SK-N-SH (cell line): Measurements from ENCODE around the gene TRIM15. TPM values are rescaled to one million over a fixed set of nuclear protein-coding genes. Genes with fewer than 3 reads are reported as not detected.

Experiments used
- CTCF ChIA-PET: fragments of 300-600, 350-600 bp; formaldehyde crosslinking; extraction: SDS; loops from one replicate; lab custom pipeline; 2021; lab: Yijun Ruan, JAX
- POLR2A ChIA-PET: fragments of 350-600 bp; sonication (Branson Sonifier 250); formaldehyde crosslinking; extraction: SDS; loops from one replicate; lab custom pipeline; 2020; ENCODE audit warnings: antibody characterized with exemption, inconsistent platforms; lab: Yijun Ruan, JAX
- DNase-seq: peaks from one replicate; pipeline ENCODE4 v3.0.0; 2012
- H2AFZ ChIP-seq: fragments of 200-600 bp; sonication (generic); 2 replicates; pipeline ENCODE4 v1.8.1; 2016; ENCODE audit warnings: antibody characterized with exemption, mild to moderate bottlenecking, low read depth
- H3F3A ChIP-seq: fragments of 200-600 bp; sonication (generic); replicated peaks from 2 replicates; pipeline ENCODE3; 2016; ENCODE audit warnings: antibody characterized with exemption, mild to moderate bottlenecking; ENCODE audit not compliant: insufficient read depth
- H3K27ac ChIP-seq, 2 experiments: fragments of 200-500 bp in 1 of 2; fragments of 200-600 bp in 1 of 2; sonication (Bioruptor generic) in 1 of 2; sonication (generic), shearing (Covaris generic) in 1 of 2; 2 replicates each; pipeline versions ENCODE4 v1.5.1 to v1.6.1; 2014 to 2016; ENCODE audit warnings: low read depth in 2 of 2, inconsistent platforms in 1 of 2, low read length in 1 of 2, mild to moderate bottlenecking in 1 of 2, mixed read lengths in 1 of 2
- H3K27me3 ChIP-seq: fragments of 200-600 bp; sonication (generic), shearing (Covaris generic); 2 replicates; pipeline ENCODE4 v1.6.1; 2016; ENCODE audit warnings: mixed run types; ENCODE audit not compliant: insufficient read depth
- H3K36me3 ChIP-seq, 2 experiments: fragments of 200-500 bp in 1 of 2; fragments of 200-600 bp in 1 of 2; sonication (Bioruptor generic) in 1 of 2; sonication (generic) in 1 of 2; replicated peaks in 1 of 2; 2 replicates each; pipeline versions ENCODE3 to v1.5.1; 2014 to 2016; ENCODE audit warnings: low read length in 1 of 2, mild to moderate bottlenecking in 1 of 2; ENCODE audit not compliant: insufficient read depth in 2 of 2, control insufficient read depth in 1 of 2
- H3K4me1 ChIP-seq, 2 experiments: fragments of 200-500 bp in 1 of 2; fragments of 200-600 bp in 1 of 2; sonication (Bioruptor generic) in 1 of 2; sonication (generic), shearing (Covaris generic) in 1 of 2; 2 replicates each; pipeline versions ENCODE4 v1.5.1 to v1.6.1; 2014 to 2016; ENCODE audit warnings: low read depth in 1 of 2, low read length in 1 of 2, mixed run types in 1 of 2; ENCODE audit not compliant: insufficient read depth in 2 of 2, control insufficient read depth in 1 of 2
- H3K4me2 ChIP-seq: fragments of 200-600 bp; sonication (generic), shearing (Covaris generic); 2 replicates; pipeline ENCODE4 v1.6.1; 2017; ENCODE audit warnings: mixed run types
- H3K4me3 ChIP-seq, 2 experiments: fragments of 200-500 bp in 1 of 2; fragments of 200-600 bp in 1 of 2; sonication (Bioruptor generic) in 1 of 2; sonication (generic), shearing (Covaris generic) in 1 of 2; 2 replicates each; pipeline versions ENCODE4 v1.5.1 to v1.8.1; 2014 to 2016; ENCODE audit warnings: low read depth in 2 of 2, inconsistent platforms in 1 of 2, low read length in 1 of 2, mild to moderate bottlenecking in 1 of 2, mixed read lengths in 1 of 2, moderate library complexity in 1 of 2
- H3K79me2 ChIP-seq: fragments of 200-600 bp; sonication (generic); 2 replicates; pipeline ENCODE4 v1.8.1; 2017; ENCODE audit warnings: mild to moderate bottlenecking; ENCODE audit not compliant: insufficient read depth
- H3K9ac ChIP-seq: fragments of 200-600 bp; sonication (generic); 2 replicates; pipeline ENCODE4 v1.6.1; 2017; ENCODE audit warnings: mixed run types
- H3K9me2 ChIP-seq: fragments of 200-600 bp; sonication (generic); 2 replicates; pipeline ENCODE4 v1.6.1; 2017; ENCODE audit warnings: mixed run types
- H3K9me3 ChIP-seq: fragments of 200-600 bp; sonication (generic); 2 replicates; pipeline ENCODE4 v1.6.1; 2017; ENCODE audit warnings: mixed run types, mild to moderate bottlenecking, moderate library complexity
- H4K20me1 ChIP-seq: fragments of 200-600 bp; sonication (generic); 2 replicates; pipeline ENCODE4 v1.6.1; 2017; ENCODE audit warnings: mild to moderate bottlenecking, mixed run types; ENCODE audit not compliant: insufficient read depth
- CTCF ChIP-seq: fragments of 200-600 bp; sonication (generic); IDR thresholded peaks from 2 replicates; pipeline ENCODE4 v1.6.1; 2017; ENCODE audit warnings: antibody characterized with exemption, mild to moderate bottlenecking, moderate library complexity
- ELF1 ChIP-seq: IDR thresholded peaks from 2 replicates; pipeline ENCODE4 v1.4.0; 2012
- EZH2phosphoT487 ChIP-seq: fragments of 200-600 bp; sonication (generic); IDR thresholded peaks from 2 replicates; pipeline ENCODE4 v1.6.1; 2017; ENCODE audit warnings: low read depth, mixed run types, mild to moderate bottlenecking, antibody characterized with exemption, moderate library complexity, borderline replicate concordance
- FOXM1 ChIP-seq: IDR thresholded peaks from 2 replicates; pipeline ENCODE4 v1.4.0; 2012; ENCODE audit warnings: low read depth, mild to moderate bottlenecking
- GABPA ChIP-seq: IDR thresholded peaks from 2 replicates; pipeline ENCODE4 v1.4.0; 2012; ENCODE audit warnings: low read depth, mild to moderate bottlenecking
- GATA2 ChIP-seq: sonication (generic); formaldehyde crosslinking; IDR thresholded peaks from 2 replicates; pipeline ENCODE4 v1.5.0; 2020; ENCODE audit warnings: mild to moderate bottlenecking, missing genetic modification reagents
- MAX ChIP-seq: IDR thresholded peaks from 2 replicates; pipeline ENCODE4 v1.4.0; 2012; ENCODE audit warnings: low read depth
- MEF2A ChIP-seq: IDR thresholded peaks from 2 replicates; pipeline ENCODE4 v1.4.0; 2012; ENCODE audit warnings: low read depth, borderline replicate concordance
- RCOR1 ChIP-seq: fragments of 150-350 bp; IDR thresholded peaks from 2 replicates; pipeline ENCODE4 v1.6.1; 2017; ENCODE audit warnings: antibody characterized with exemption, low read length
- REST ChIP-seq: IDR thresholded peaks from 2 replicates; pipeline ENCODE4 v1.6.1; 2012; ENCODE audit warnings: mild to moderate bottlenecking, low read depth, low read length, moderate library complexity
- RXRA ChIP-seq: IDR thresholded peaks from 2 replicates; pipeline ENCODE4 v1.4.0; 2012; ENCODE audit warnings: low read depth, mild to moderate bottlenecking, borderline replicate concordance
- SIN3A ChIP-seq: IDR thresholded peaks from 2 replicates; pipeline ENCODE4 v1.6.1; 2012; ENCODE audit warnings: low read depth, mild to moderate bottlenecking, low read length, moderate library complexity, borderline replicate concordance
- SMC3 ChIP-seq: IDR thresholded peaks from 2 replicates; pipeline ENCODE4 v1.6.1; 2012; ENCODE audit warnings: low read depth, low read length, improper control_type of control experiment
- TCF12 ChIP-seq: IDR thresholded peaks from 2 replicates; pipeline ENCODE4 v1.4.0; 2012
- TEAD4 ChIP-seq: IDR thresholded peaks from 2 replicates; pipeline ENCODE4 v1.4.0; 2012; ENCODE audit warnings: mild to moderate bottlenecking, borderline replicate concordance; ENCODE audit not compliant: insufficient read depth
- USF2 ChIP-seq: fragments of 150-350 bp; IDR thresholded peaks from 2 replicates; pipeline ENCODE4 v1.6.1; 2017; ENCODE audit warnings: antibody characterized with exemption, low read length, low read depth, borderline replicate concordance
- WGBS: methylation state at CpG from one replicate; pipeline ENCODE4 v1.1.6; 2017; ENCODE audit warnings: low lambda C conversion rate; 5-methylcytosine and 5-hydroxymethylcytosine counted together
- polyA plus RNA-seq, 3 experiments: library from polyadenylated mRNA; depleted of rRNA; stranded (reverse); fragments of >200 nt; gene quantifications; 2 replicates each; pipeline ENCODE4 v1.2.3, GENCODE V29; 2012

Gene TRIM15
- polyA plus RNA-seq, 1 of the 3 experiments (the other 2 are of a cell fraction), result not detected

- TF ChIP-seq FOXM1 (no peak), SMC3 (no peak), TCF12 (no peak), GATA2 (CRISPR knock-in tag) (no peak), USF2 (no peak), TEAD4 (no peak)
Measured at GRCh38 chr6:30131947-30132497, 31.3 kb upstream of the TRIM15 start (continued).

- Histone ChIP-seq H3K36me3 (no peaks in the 10 kb centered on the region), H3K9me3 (no peaks in the 10 kb centered on the region), H2AFZ (no peak overlapping the region), H3K4me3 (no peak overlapping the region), H4K20me1 (no peaks in the 10 kb centered on the region), H3K9ac (no peak overlapping the region), H3K27me3 (peaks cover 57% of the 10 kb centered on the region), H3K9me2 (no peaks in the 10 kb centered on the region), H3F3A (no peaks in the 10 kb centered on the region), H3K27ac (no peak overlapping the region), H3K4me2 (no peak overlapping the region), H3K79me2 (no peaks in the 10 kb centered on the region), H3K4me1 (no peaks in the 10 kb centered on the region)
- DNase-seq, result no peak
- POLR2A ChIA-PET, result no interaction called here
- TF ChIP-seq ELF1 (no peak), RXRA (no peak), CTCF (no peak), EZH2phosphoT487 (no peak)
- CTCF ChIA-PET, result interaction anchor here (1.0 to 1.8 kb wide), 3 partner anchors 10 to 31 kb away, joined by 3 to 8 read pairs (median 4); no protein-coding TSS in a partner anchor
- 6% methylated on average over 2 of the region's 2 CpGs for WGBS
Measured at GRCh38 chr6:30135147-30135546, 28.2 kb upstream of the TRIM15 start.

- H3K9me3 ChIP-seq, result no peaks in the 10 kb centered on the region
- no peaks in the 10 kb centered on the region for H3K36me3 ChIP-seq
- no peaks in the 10 kb centered on the region for H3K4me1 ChIP-seq
- H3K4me2 ChIP-seq, result no peak within 1 kb of the TSS
- H2AFZ ChIP-seq, result no peak within 1 kb of the TSS
- H3K9ac ChIP-seq, result no peak within 1 kb of the TSS
- CTCF ChIA-PET, result interaction anchor here (1.0 to 1.8 kb wide), 4 partner anchors 10 to 42 kb away, joined by 3 to 8 read pairs (median 4); no protein-coding TSS in a partner anchor
- peaks cover 51% of the 10 kb centered on the region for H3K27me3 ChIP-seq
- H4K20me1 ChIP-seq, result no peaks in the 10 kb centered on the region
- POLR2A ChIA-PET, result no interaction called here
- DNase-seq, result no peak
- H3F3A ChIP-seq, result no peaks in the 10 kb centered on the region
- no peaks in the 10 kb centered on the region for H3K79me2 ChIP-seq
- H3K9me2 ChIP-seq, result no peaks in the 10 kb centered on the region
- WGBS, result 8% methylated on average over 4 of the region's 4 CpGs
- no peak within 1 kb of the TSS for H3K27ac ChIP-seq
- H3K4me3 ChIP-seq, result no peak within 1 kb of the TSS
- TF ChIP-seq GABPA (no peak), MEF2A (no peak), RCOR1 (no peak), CTCF (no peak), MAX (no peak), SIN3A (no peak), REST (no peak), ELF1 (no peak), TEAD4 (no peak)
Measured at GRCh38 chr6:30135757-30136156, 27.6 kb upstream of the TRIM15 start, which contains the start of gene TRIM40. TRIM40 (plus strand) TSS chr6:30136140; CDS start chr6:30137037, 897 bp downstream.
